ENCODE measurements around the gene CMC2.

The CMC2 gene

DNA sequence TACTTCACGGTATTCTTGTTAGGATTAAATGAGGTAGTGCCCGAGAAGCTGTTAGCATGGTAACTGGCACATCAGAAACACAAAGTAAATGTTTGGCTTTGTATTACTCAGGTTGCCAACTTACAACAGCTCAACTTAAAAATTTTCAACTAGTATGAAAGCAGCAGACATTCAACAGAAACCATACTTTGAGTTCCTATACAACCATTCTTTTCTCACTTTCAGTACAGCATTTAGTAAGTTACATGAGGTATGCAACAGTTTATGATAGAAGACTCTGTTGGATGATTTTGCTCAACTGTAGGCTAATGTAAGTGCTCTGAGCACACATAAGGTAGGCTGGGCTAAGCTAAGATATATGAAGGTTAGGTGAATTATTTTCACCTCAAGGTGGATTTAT is 8.0 kb upstream of the CMC2 start:
- Histone ChIP-seq H3K27me3 (ENCODE audit: control insufficient read depth in 3 of 3, insufficient read depth in 3 of 3, low read depth in 1 of 3, low read length in 3 of 3) (no peaks in the 10 kb centered on the region), H3K4me2 (ENCODE audit: insufficient read depth, low read length, poor library complexity, severe bottlenecking) (no peak overlapping the region), H3K23ac (ENCODE audit: low read depth, low read length, poor library complexity) (no peak overlapping the region), H3K18ac (ENCODE audit: low read length) (no peak overlapping the region), H4K8ac (ENCODE audit: low read depth, low read length) (no peak overlapping the region), H2BK5ac (ENCODE audit: low read length) (no peak overlapping the region), H3K14ac (ENCODE audit: low read length) (no peak overlapping the region), H3K79me1 (ENCODE audit: low read depth, low read length) (peaks cover 5% of the 10 kb centered on the region), H3K36me3 (replicated peaks in 1 of 2; ENCODE audit: control insufficient read depth in 2 of 2, insufficient read depth in 2 of 2, low read length in 2 of 2) (peaks cover 33 to 97% of the 10 kb centered on the region in 2 donors), H3K9me3 (replicated peaks in 1 of 2; ENCODE audit: control insufficient read depth in 2 of 2, insufficient read depth in 1 of 2, low read depth in 1 of 2, low read length in 2 of 2) (no peaks in the 10 kb centered on the region), H3K4me1 (ENCODE audit: control insufficient read depth in 2 of 2, insufficient read depth in 1 of 2, low read depth in 1 of 2, low read length in 2 of 2) (no peaks in the 10 kb centered on the region), H2BK120ac (ENCODE audit: low read depth, low read length) (no peak overlapping the region), H2BK12ac (ENCODE audit: low read length) (no peak overlapping the region), H2AFZ (ENCODE audit: low read length) (no peak overlapping the region), H4K91ac (ENCODE audit: low read depth, low read length, poor library complexity) (no peak overlapping the region), H3K9ac (ENCODE audit: low read depth, low read length, poor library complexity) (no peak overlapping the region), H2BK15ac (ENCODE audit: low read length) (no peak overlapping the region), H3K27ac (replicated peaks; ENCODE audit: low read length) (no peak overlapping the region), H2AK5ac (ENCODE audit: low read depth, low read length) (no peak overlapping the region), H3K4me3 (ENCODE audit: low read length in 2 of 2) (no peak overlapping the region), H3K4ac (ENCODE audit: low read length) (no peak overlapping the region)
- WGBS, 2 donors (ENCODE audit: extremely low coverage in 2 of 2, insufficient read length in 2 of 2, insufficient replicate concordance in 1 of 2): no CpG with 5 or more reads among the region's 2 CpGs
- DNase-seq (ENCODE audit: low spot score): no peak

DNA sequence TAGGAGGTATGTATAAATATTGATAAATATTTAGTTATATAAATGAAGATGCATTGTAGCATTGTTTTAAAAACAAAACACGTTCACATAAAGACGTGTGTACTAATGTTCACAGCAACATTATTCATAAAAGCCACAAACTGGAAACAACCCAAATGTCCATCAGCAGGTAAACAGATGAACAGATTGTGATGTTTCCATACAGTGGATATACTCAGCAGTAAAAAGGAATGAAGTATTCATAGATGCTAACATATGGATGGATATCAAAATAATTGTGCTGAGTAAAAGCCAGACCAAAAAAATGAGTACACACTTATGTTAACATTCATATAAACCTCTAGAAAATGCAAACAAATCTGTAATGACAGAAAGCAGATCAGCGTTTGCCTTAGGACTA is 6.3 kb upstream of the CMC2 start:
- Histone ChIP-seq H2BK120ac (ENCODE audit: low read depth, low read length) (no peak overlapping the region), H4K91ac (ENCODE audit: low read depth, low read length, poor library complexity) (no peak overlapping the region), H2BK15ac (ENCODE audit: low read length) (no peak overlapping the region), H3K27ac (replicated peaks; ENCODE audit: low read length) (no peak overlapping the region), H4K8ac (ENCODE audit: low read depth, low read length) (no peak overlapping the region), H3K18ac (ENCODE audit: low read length) (no peak overlapping the region), H3K9me3 (replicated peaks in 1 of 2; ENCODE audit: control insufficient read depth in 2 of 2, insufficient read depth in 1 of 2, low read depth in 1 of 2, low read length in 2 of 2) (no peaks in the 10 kb centered on the region), H3K4me1 (ENCODE audit: control insufficient read depth in 2 of 2, insufficient read depth in 1 of 2, low read depth in 1 of 2, low read length in 2 of 2) (peaks cover 0 to 2% of the 10 kb centered on the region in 2 donors), H3K9ac (ENCODE audit: low read depth, low read length, poor library complexity) (no peak overlapping the region), H2AFZ (ENCODE audit: low read length) (no peak overlapping the region), H3K23ac (ENCODE audit: low read depth, low read length, poor library complexity) (peak overlapping the region; percentile 47), H3K79me1 (ENCODE audit: low read depth, low read length) (peaks cover 5% of the 10 kb centered on the region), H3K14ac (ENCODE audit: low read length) (no peak overlapping the region), H3K4me3 (ENCODE audit: low read length in 2 of 2) (no peak overlapping the region), H3K36me3 (replicated peaks in 1 of 2; ENCODE audit: control insufficient read depth in 2 of 2, insufficient read depth in 2 of 2, low read length in 2 of 2) (peaks cover 26 to 93% of the 10 kb centered on the region in 2 donors), H3K4me2 (ENCODE audit: insufficient read depth, low read length, poor library complexity, severe bottlenecking) (no peak overlapping the region), H2BK12ac (ENCODE audit: low read length) (no peak overlapping the region), H2BK5ac (ENCODE audit: low read length) (no peak overlapping the region), H3K4ac (ENCODE audit: low read length) (no peak overlapping the region), H3K27me3 (ENCODE audit: control insufficient read depth in 3 of 3, insufficient read depth in 3 of 3, low read depth in 1 of 3, low read length in 3 of 3) (no peaks in the 10 kb centered on the region), H2AK5ac (ENCODE audit: low read depth, low read length) (no peak overlapping the region)
- DNase-seq (ENCODE audit: low spot score): no peak
- WGBS, 2 donors (ENCODE audit: extremely low coverage in 2 of 2, insufficient read length in 2 of 2, insufficient replicate concordance in 1 of 2): no CpG with 5 or more reads among the region's 3 CpGs

DNA sequence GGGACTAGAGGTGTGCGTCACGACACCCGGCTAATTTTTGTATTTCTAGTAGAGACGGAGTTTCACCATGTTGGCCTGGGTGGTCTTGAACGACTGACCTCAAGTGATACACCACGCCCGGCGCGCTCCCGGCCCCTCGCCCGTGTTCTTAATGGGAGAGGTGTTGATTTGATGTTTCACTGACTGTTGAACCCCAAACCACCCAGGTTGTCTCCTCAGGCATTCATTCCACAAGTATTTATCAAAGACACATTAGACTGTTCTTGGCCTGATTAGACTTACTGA is 1.8 kb upstream of the CMC2 start:
- DNase-seq (ENCODE audit: low spot score): no peak
- Histone ChIP-seq H2BK15ac (ENCODE audit: low read length) (no peak overlapping the region), H2BK12ac (ENCODE audit: low read length) (no peak overlapping the region), H3K9ac (ENCODE audit: low read depth, low read length, poor library complexity) (no peak overlapping the region), H2BK120ac (ENCODE audit: low read depth, low read length) (no peak overlapping the region), H2AFZ (ENCODE audit: low read length) (no peak overlapping the region), H2BK5ac (ENCODE audit: low read length) (no peak overlapping the region), H3K27me3 (ENCODE audit: control insufficient read depth in 3 of 3, insufficient read depth in 3 of 3, low read depth in 1 of 3, low read length in 3 of 3) (no peaks in the 10 kb centered on the region), H3K18ac (ENCODE audit: low read length) (no peak overlapping the region), H3K4ac (ENCODE audit: low read length) (no peak overlapping the region), H3K27ac (replicated peaks; ENCODE audit: low read length) (no peak overlapping the region), H4K8ac (ENCODE audit: low read depth, low read length) (no peak overlapping the region), H3K79me1 (ENCODE audit: low read depth, low read length) (peaks cover 9% of the 10 kb centered on the region), H3K4me2 (ENCODE audit: insufficient read depth, low read length, poor library complexity, severe bottlenecking) (no peak overlapping the region), H3K23ac (ENCODE audit: low read depth, low read length, poor library complexity) (no peak overlapping the region), H3K9me3 (replicated peaks in 1 of 2; ENCODE audit: control insufficient read depth in 2 of 2, insufficient read depth in 1 of 2, low read depth in 1 of 2, low read length in 2 of 2) (no peaks in the 10 kb centered on the region), H3K4me3 (ENCODE audit: low read length in 2 of 2) (peak overlapping the region in 1 of 2 donors; percentile 95), H3K14ac (ENCODE audit: low read length) (no peak overlapping the region), H4K91ac (ENCODE audit: low read depth, low read length, poor library complexity) (no peak overlapping the region), H3K4me1 (ENCODE audit: control insufficient read depth in 2 of 2, insufficient read depth in 1 of 2, low read depth in 1 of 2, low read length in 2 of 2) (peaks cover 4 to 7% of the 10 kb centered on the region in 2 donors), H2AK5ac (ENCODE audit: low read depth, low read length) (no peak overlapping the region), H3K36me3 (replicated peaks in 1 of 2; ENCODE audit: control insufficient read depth in 2 of 2, insufficient read depth in 2 of 2, low read length in 2 of 2) (peaks cover 6 to 49% of the 10 kb centered on the region in 2 donors)
- WGBS, 2 donors (ENCODE audit: extremely low coverage in 2 of 2, insufficient read length in 2 of 2, insufficient replicate concordance in 1 of 2): no CpG with 5 or more reads among the region's 12 CpGs

DNA sequence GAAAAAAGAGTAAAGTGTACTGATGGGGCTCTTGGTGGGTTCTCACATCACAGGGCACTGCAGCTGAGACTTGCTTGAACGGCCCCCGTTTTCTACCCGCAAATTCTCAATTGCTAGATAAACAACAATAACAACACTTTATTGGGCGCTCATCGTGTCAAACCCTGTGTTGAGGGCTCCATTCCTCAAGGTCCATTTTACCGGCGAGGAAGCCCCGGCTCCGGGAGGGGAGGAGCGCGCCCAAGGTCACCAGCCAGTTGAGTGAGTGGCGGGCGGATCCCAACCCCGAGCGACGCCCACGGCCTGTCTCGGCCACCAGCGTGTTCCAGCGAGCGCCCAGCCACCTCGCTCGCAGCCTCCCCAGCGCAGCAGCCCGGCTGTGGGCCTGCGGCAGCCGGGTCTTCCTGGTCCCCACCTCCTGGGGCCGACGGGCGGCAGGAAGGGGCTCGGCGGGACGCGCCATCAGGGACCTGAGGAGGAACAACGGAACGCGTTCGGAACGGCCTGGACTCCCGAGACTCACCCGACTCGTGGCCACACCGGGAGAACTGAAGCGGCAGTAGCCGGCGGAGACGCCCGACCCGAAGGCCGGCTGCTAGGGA is 373 bp downstream of the CMC2 start:
- Histone ChIP-seq H4K91ac (ENCODE audit: low read depth, low read length, poor library complexity) (no peak overlapping the region), H3K9ac (ENCODE audit: low read depth, low read length, poor library complexity) (peak overlapping the region; percentile 99), H3K4me3 (ENCODE audit: low read length in 2 of 2) (peak overlapping the region; percentile 95 to 96), H3K36me3 (replicated peaks in 1 of 2; ENCODE audit: control insufficient read depth in 2 of 2, insufficient read depth in 2 of 2, low read length in 2 of 2) (peaks cover 3 to 27% of the 10 kb centered on the region in 2 donors), H2BK12ac (ENCODE audit: low read length) (no peak overlapping the region), H2BK5ac (ENCODE audit: low read length) (peak overlapping the region; percentile 97), H3K23ac (ENCODE audit: low read depth, low read length, poor library complexity) (peak overlapping the region; percentile 94), H3K14ac (ENCODE audit: low read length) (peak overlapping the region; percentile 98), H3K27ac (replicated peaks; ENCODE audit: low read length) (peak overlapping the region; percentile 95), H3K18ac (ENCODE audit: low read length) (peak overlapping the region; percentile 94), H3K9me3 (replicated peaks in 1 of 2; ENCODE audit: control insufficient read depth in 2 of 2, insufficient read depth in 1 of 2, low read depth in 1 of 2, low read length in 2 of 2) (no peaks in the 10 kb centered on the region), H3K79me1 (ENCODE audit: low read depth, low read length) (peaks cover 7% of the 10 kb centered on the region), H3K27me3 (ENCODE audit: control insufficient read depth in 3 of 3, insufficient read depth in 3 of 3, low read depth in 1 of 3, low read length in 3 of 3) (no peaks in the 10 kb centered on the region), H2AK5ac (ENCODE audit: low read depth, low read length) (peak overlapping the region; percentile 30), H2AFZ (ENCODE audit: low read length) (peak overlapping the region; percentile 99), H2BK120ac (ENCODE audit: low read depth, low read length) (no peak overlapping the region), H3K4ac (ENCODE audit: low read length) (no peak overlapping the region), H3K4me2 (ENCODE audit: insufficient read depth, low read length, poor library complexity, severe bottlenecking) (peak overlapping the region; percentile 51), H4K8ac (ENCODE audit: low read depth, low read length) (no peak overlapping the region), H2BK15ac (ENCODE audit: low read length) (no peak overlapping the region), H3K4me1 (ENCODE audit: control insufficient read depth in 2 of 2, insufficient read depth in 1 of 2, low read depth in 1 of 2, low read length in 2 of 2) (peaks cover 4 to 7% of the 10 kb centered on the region in 2 donors)
- no peak for DNase-seq (ENCODE audit: low spot score)
- WGBS, 2 donors (ENCODE audit: extremely low coverage in 2 of 2, insufficient read length in 2 of 2, insufficient replicate concordance in 1 of 2): no CpG with 5 or more reads among the region's 50 CpGs

Data from neuronal stem cell (in vitro differentiated cells).